Activated B cell treated with CpG ODN at 0.5 μM for 24 hours (primary cell): ENCODE data around the gene SUFU. TPM values are rescaled to one million over a fixed set of nuclear protein-coding genes. Genes with fewer than 3 reads are reported as not detected.

ENCODE experiments used
- ATAC-seq: fragments of 200-7000 bp; cut with Tn5 transposase; one replicate; pipeline ENCODE4 v1.10.0; 2021; ENCODE audit warnings: low read depth, mild to moderate bottlenecking, moderate library complexity
- CTCF ChIA-PET: fragments of 350-600 bp; sonication (Branson Sonifier 250); formaldehyde crosslinking; loops from one replicate; lab custom pipeline; 2021; ENCODE audit warnings: antibody characterized with exemption; lab: Charles Lee
- POLR2A ChIA-PET: fragments of 350-600 bp; sonication (Branson Sonifier 250); formaldehyde crosslinking; loops from one replicate; lab custom pipeline; 2021; ENCODE audit warnings: antibody characterized with exemption; lab: Charles Lee
- DNase-seq: peaks from one replicate; pipeline ENCODE4 v3.0.0; 2022
- H3K27ac Mint-ChIP-seq: one replicate; pipeline ENCODE4 v1.8.0; 2020; ENCODE audit warnings: mixed read lengths
- H3K27me3 Mint-ChIP-seq: one replicate; pipeline ENCODE4 v1.8.0; 2021; ENCODE audit warnings: mixed read lengths
- H3K36me3 Mint-ChIP-seq: one replicate; pipeline ENCODE4 v1.8.0; 2021; ENCODE audit warnings: low read depth, mixed read lengths
- H3K4me1 Mint-ChIP-seq: one replicate; pipeline ENCODE4 v1.8.0; 2021; ENCODE audit warnings: mixed read lengths
- H3K4me3 Mint-ChIP-seq: one replicate; pipeline ENCODE4 v1.8.0; 2020; ENCODE audit warnings: mild to moderate bottlenecking, mixed read lengths
- H3K9me3 Mint-ChIP-seq: one replicate; pipeline ENCODE4 v1.8.0; 2020; ENCODE audit warnings: mixed read lengths
- intact Hi-C: fragments of 100-400 bp; cut with micrococcal nuclease; formaldehyde crosslinking; loops from one replicate; pipeline ENCODE4 v1.15.1; 2024
- total RNA-seq: library from RNA; stranded (reverse); gene quantifications from 2 replicates; pipeline ENCODE4 v1.2.3, GENCODE V29; 2022
- TF ChIP-seq, protein P1 (sequence below): fragments of 200-600 bp; IDR thresholded peaks from one replicate; pipeline ENCODE4 v1.8.0; 2022; ENCODE audit warnings: antibody characterized with exemption, mild to moderate bottlenecking

Gene SUFU
- total RNA-seq, 1 donor from 2014 or later = 7.4 TPM

DNA sequence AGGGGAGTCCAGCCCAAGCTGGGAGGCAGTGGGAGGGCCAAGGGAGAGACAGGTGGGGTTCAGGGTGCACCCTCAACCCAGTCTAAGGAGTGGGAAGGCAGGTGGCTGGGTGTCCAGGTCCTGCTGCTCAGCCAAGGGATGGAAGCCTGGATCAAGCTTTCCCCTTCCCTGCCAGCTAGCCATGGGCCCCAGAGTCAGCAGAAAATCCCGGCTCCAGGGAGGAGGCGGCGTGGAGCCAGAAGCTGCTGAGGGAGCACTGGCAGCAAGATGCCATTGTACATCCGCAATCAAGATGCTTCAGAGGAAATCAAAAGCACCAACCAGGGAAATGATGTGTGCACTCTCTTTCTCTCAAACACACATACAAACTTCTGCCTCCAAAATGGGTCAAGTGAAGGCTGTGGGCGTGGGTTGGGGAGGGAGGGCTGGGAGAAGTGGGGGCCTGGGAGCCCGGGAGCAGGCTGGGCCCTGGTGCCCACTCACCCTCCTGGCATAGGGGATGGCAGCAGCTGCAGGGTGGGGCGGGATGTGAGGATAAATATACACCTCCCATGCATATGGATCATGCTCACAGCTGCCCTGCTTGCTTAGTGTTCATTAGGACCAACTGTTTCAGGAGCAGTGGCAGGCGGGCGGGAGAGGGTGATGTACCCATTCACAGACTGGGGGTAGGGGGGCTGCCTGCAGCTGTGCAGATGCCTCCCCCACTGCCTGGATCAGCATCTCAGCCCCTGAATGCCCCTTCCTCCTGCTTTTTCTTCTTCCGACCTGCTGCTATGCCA is 164.7 kb downstream of the SUFU start:
- H3K4me1 Mint-ChIP-seq = peaks cover 8% of the 10 kb centered on the region
- no peak overlapping the region for H3K27ac Mint-ChIP-seq
- no peaks in the 10 kb centered on the region for H3K27me3 Mint-ChIP-seq
- H3K36me3 Mint-ChIP-seq = no peaks in the 10 kb centered on the region
- ChIA-PET POLR2A (interaction anchor here (0.6 kb wide), 1 partner anchor 33 kb away, joined by 9 read pairs; no protein-coding TSS in a partner anchor), CTCF (no interaction called here)
- no peak overlapping the region for H3K4me3 Mint-ChIP-seq
- intact Hi-C loops = no loop called here
- TF ChIP-seq, protein P1, sequence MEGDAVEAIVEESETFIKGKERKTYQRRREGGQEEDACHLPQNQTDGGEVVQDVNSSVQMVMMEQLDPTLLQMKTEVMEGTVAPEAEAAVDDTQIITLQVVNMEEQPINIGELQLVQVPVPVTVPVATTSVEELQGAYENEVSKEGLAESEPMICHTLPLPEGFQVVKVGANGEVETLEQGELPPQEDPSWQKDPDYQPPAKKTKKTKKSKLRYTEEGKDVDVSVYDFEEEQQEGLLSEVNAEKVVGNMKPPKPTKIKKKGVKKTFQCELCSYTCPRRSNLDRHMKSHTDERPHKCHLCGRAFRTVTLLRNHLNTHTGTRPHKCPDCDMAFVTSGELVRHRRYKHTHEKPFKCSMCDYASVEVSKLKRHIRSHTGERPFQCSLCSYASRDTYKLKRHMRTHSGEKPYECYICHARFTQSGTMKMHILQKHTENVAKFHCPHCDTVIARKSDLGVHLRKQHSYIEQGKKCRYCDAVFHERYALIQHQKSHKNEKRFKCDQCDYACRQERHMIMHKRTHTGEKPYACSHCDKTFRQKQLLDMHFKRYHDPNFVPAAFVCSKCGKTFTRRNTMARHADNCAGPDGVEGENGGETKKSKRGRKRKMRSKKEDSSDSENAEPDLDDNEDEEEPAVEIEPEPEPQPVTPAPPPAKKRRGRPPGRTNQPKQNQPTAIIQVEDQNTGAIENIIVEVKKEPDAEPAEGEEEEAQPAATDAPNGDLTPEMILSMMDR = no peak
- DNase-seq (no peak), ATAC-seq (no peak)
- no peaks in the 10 kb centered on the region for H3K9me3 Mint-ChIP-seq

GRCh38 chr10:102669206-102670064 is 165.7 kb downstream of the SUFU start:
- DNase-seq = no peak
- CTCF ChIA-PET = interaction anchor here (0.9 kb wide), 1 partner anchor 10 kb away, joined by 3 read pairs; no protein-coding TSS in a partner anchor

DNA sequence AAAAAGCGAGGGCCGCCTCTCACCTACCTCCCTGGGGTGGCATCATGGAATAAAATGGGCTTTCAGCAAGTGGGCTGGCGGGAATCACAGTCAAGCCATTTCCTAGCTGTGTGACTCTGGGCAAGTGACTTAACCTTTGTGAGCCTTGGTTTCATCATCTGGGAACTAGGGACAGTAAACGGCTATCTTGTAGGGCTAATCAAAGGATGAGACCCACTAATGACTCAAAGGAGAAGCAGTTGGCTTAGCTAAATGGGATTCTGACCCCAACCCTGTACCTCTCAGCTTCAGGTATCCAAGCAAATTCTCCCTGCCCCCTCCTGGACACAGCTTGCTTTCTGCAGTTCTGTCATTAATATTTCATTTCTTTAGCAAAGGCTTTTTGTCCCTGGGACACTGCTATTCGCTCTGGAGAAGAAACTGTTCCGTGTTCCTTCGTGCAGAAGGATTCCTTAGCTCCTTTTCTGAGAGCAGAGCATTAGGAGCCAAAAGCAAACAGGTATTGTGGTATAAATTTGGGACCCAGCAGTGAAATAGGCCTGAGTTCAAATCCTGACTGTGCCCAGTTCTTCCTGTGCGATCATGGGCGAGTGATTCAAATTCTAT is 166.4 kb downstream of the SUFU start:
- no peaks in the 10 kb centered on the region for H3K36me3 Mint-ChIP-seq
- TF ChIP-seq, protein P1 = no peak
- H3K4me3 Mint-ChIP-seq = no peak overlapping the region
- ChIA-PET CTCF (interaction anchor here (0.9 kb wide), 1 partner anchor 9 kb away, joined by 3 read pairs; no protein-coding TSS in a partner anchor), POLR2A (interaction anchor here (1.0 kb wide), 1 partner anchor 42 kb away, joined by 4 read pairs; no protein-coding TSS in a partner anchor)
- H3K27ac Mint-ChIP-seq = no peak overlapping the region
- no peaks in the 10 kb centered on the region for H3K27me3 Mint-ChIP-seq
- DNase-seq = no peak
- intact Hi-C loops = no loop called here
- H3K9me3 Mint-ChIP-seq = no peaks in the 10 kb centered on the region
- no peak for ATAC-seq
- H3K4me1 Mint-ChIP-seq = peaks cover 25% of the 10 kb centered on the region

More at GRCh38 chr10:102669206-102670064, 165.7 kb downstream of the SUFU start:
- POLR2A ChIA-PET = interaction anchor here (1.0 kb wide), 1 partner anchor 43 kb away, joined by 4 read pairs; no protein-coding TSS in a partner anchor
- Mint-ChIP-seq H3K27me3 (no peaks in the 10 kb centered on the region), H3K4me1 (peaks cover 17% of the 10 kb centered on the region), H3K36me3 (no peaks in the 10 kb centered on the region), H3K9me3 (no peaks in the 10 kb centered on the region), H3K27ac (no peak overlapping the region), H3K4me3 (no peak overlapping the region)
- TF ChIP-seq, protein P1 = no peak
- no peak for ATAC-seq
- intact Hi-C loops = no loop called here

- POLR2A ChIA-PET = interaction anchor here (0.6 to 0.7 kb wide), 2 partner anchors 17 to 187 kb away, joined by 3 to 7 read pairs; no protein-coding TSS in a partner anchor
- no peak overlapping the region for H3K4me3 Mint-ChIP-seq
Measured at GRCh38 chr10:102670871-102671434, 167.2 kb downstream of the SUFU start.

More at GRCh38 chr10:102670871-102671434, 167.2 kb downstream of the SUFU start:
- Mint-ChIP-seq H3K9me3 (no peaks in the 10 kb centered on the region), H3K4me1 (peaks cover 32% of the 10 kb centered on the region), H3K27ac (no peak overlapping the region), H3K36me3 (no peaks in the 10 kb centered on the region), H3K27me3 (no peaks in the 10 kb centered on the region)
- ATAC-seq (no peak), DNase-seq (no peak)
- intact Hi-C loops = no loop called here
- TF ChIP-seq, protein P1 = no peak
- CTCF ChIA-PET = interaction anchor here (0.9 kb wide), 1 partner anchor 8 kb away, joined by 3 read pairs; no protein-coding TSS in a partner anchor
